Fibroblast of gingiva (primary cell): Measurements from ENCODE around the gene GRAMD1B.

Experiments used
- DNase-seq: peaks from one replicate; pipeline ENCODE4 v3.0.0-alpha.2; 2011; ENCODE audit warnings: low read depth

The GRAMD1B gene

DNA sequence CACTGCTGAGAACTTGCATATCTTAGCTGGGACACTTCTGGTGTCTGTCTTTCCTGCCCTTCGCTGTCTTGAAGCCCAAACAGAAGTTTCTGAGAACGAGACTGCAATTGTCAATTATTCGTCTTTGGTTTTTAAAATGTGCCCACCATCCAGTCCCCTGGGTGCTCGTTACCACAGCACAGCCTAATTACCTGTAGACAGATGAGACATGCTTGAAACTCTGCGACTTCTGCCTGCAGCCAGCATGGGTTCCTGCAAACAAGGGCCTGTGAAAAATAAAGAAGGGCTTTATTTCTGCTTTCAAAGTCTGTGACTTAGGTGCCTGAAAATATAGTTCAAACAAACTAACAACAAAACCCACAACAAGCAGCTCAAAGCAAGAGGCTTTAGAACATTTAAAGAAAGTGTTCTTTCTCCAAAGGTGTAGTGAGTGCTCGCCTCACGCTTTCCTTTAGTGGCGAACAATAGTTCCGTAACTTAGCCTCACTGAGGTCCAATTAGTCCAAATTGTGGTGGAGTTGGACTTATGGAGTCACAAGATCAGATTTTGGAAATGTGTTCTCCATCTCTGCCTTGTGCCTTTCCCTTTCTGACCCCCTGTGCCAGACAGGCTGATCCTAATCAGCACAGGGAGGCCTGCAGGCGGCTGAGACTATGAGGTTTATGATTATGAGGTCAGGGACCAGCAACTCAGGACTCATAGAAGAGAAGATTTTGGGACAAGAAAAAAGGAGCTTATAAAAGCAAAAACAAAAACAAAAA lies 20.4 kb upstream of the GRAMD1B start:
- DNase-seq, result no peak

DNA sequence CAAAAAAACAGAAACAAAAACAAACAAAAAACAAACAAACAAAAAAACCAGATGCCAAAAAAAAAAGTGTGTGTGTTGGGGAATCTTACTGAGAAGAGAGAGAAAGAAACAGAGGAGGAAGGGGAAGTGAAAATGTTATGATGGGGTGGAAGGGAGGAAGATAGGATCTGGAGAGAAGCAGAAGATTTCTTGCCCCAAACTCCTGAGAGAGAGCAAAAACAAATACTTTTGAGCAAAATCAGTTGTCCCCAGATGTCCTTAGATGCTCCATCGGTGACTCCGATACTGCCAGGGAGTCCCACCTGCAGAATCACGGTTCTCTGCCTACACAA lies 19.9 kb upstream of the GRAMD1B start:
- DNase-seq, result no peak

DNA sequence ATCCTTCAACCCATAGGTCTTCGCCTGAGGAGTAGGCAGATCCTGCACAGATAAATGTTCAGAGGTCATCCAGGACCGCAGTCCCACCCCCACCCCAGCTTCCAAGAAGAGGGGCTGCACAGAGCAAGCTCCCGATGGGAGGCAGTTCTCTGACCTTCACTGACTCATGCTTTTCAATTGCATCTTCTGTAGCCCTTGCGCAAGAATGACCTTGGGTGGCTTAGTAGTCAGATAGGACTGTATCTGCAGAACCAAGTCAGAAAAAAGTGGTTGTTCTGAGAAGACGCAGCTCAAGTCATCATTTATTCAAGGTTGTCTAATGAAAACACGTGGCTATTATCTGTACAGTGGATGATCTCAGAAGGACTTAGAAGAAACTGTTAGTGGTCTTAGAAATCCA lies 16.4 kb upstream of the GRAMD1B start:
- no peak for DNase-seq

DNA sequence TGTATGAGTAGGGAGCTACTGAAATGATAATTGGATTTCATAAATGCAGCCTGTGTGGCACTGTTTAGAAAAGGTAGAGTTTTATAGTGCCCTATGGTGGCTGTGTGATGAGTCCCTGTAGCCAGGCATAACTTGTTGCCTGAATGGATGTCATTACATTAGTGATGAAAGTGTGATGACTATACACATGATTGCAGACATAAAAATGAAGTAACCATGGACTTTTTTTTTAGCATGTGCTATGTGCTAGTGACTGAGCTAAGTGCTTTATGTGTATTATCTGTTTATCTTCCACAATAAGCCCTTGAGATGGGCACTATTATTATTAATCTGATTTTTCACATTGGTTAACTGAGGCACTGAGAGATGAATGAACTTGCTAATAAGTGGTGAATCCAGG lies 13.5 kb upstream of the GRAMD1B start:
- DNase-seq, result no peak

DNA sequence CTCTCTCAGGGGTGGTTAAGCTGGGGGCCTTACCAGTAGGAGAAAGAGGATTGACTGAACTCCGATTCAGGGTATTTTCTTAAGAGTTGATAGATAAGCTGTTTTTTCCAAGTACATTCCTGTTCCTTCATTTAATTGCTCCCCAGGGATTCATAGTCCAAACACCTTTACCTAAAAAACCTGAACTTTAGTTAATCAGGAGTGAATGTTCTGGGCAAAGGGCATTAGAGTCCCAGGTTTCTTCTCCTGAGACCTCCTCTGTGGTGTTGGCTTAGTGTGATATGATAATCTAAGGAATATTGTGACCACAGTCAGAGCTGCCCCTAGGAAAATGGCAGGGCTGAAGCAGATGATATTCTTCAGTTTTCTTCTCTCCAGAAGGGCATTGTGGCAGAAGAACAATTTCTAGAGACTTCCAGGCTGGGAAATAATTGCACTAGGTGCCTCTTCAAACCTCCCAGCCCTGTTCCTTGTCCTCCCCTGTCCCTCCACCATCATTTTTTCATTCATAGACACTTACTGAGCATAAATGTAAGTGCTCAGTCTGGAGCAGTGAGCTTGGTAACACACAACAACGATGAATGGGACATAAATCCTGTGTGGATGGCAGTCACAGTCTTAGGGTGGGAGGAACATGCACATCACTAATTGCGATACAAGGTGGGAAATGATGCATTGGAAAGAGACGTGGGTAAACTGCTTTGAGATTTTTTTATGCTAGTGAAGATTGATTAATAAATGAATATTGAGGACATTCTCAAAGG lies 11.5 kb upstream of the GRAMD1B start:
- DNase-seq, result no peak

DNA sequence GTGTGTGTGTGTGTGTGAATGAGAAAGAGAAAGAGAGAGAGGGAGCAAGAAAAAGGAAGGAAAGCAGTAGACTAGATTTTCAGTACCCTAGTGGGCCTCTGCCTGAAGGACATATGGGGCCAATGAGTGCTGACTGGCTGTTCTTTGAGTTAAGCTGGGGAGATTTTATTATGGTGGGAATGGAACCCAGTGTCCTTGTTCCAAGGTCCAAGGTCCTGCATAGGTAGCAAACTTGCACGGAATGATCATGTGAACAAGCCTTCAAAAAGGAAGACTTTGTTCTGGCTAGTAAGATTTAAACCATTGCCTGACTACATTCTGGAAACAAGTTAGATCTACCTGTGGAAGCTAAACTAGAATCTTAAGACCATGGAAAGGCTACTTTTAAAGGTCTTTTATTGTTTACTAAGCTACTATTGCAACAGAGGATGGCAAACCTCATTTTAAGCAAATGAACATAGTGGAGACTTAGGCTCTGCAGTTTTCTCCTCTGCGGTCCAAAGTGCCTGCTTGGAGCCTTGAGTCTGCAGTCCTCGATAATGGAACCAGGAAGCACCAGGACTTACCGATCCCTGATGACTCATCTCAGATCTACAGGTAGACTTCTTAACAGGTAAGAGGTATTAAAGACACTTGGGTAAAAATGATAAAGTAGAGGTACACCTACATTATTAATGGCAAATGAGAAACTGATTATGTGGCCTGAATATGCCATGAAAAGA lies 10.2 kb upstream of the GRAMD1B start:
- no peak for DNase-seq

DNA sequence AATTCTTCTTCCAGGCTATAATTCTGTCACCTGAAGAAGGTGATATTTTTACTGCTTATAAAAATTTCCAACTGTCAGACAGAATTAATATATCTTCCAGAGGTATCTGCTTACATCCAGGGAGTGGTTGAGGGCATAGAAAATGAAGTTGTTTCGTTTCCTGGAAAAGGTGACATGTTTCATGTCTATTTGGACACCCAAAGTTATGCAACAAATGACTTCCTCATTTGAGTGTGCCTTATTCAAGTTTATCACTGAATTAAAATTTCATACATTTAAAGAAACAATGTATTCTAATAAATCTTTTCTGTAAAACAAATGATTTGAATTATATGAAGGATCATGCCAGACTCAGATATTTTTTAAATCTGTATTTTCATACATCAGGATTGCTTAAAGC lies 8.5 kb upstream of the GRAMD1B start:
- DNase-seq, result no peak

DNA sequence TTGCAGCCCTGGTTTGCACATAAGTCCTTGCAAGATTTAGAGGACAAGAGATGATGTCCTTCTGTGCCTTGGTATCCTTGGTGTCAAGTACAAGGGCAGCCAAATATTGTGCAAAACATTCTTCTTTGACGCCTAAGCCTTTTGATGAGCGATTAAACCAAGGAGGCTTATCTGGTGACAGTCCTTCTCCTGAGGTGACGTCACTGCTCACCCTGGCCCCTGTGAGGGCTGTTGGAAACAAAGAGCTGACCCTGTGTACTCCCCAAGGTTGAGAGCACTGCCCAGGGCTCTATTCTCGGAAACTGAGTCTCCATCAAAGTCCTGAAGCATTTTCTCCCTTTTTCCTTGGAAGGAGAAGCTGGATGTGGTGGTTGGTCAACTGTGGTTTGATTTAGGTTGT lies 4.7 kb upstream of the GRAMD1B start:
- DNase-seq, result no peak

DNA sequence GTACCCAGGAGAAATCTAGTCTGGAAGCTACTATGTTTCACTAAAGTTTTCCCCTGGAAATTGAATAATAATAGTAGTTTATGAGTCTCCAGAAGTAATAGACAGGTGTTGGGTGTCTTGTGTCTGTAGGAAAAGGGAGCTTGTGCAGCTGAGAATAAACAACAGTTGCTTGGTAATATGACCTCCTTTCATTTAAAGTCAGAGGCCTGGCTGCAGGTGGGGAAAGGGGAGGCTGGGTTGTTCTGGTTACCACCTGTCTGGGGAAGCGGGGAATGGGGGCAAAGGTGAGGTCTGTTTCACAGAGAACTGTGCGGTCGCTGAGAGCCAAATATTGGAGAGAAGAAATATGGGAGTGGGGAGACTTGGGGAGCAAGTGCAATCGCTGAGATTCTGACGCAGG lies 3.3 kb upstream of the GRAMD1B start:
- DNase-seq, result no peak

DNA sequence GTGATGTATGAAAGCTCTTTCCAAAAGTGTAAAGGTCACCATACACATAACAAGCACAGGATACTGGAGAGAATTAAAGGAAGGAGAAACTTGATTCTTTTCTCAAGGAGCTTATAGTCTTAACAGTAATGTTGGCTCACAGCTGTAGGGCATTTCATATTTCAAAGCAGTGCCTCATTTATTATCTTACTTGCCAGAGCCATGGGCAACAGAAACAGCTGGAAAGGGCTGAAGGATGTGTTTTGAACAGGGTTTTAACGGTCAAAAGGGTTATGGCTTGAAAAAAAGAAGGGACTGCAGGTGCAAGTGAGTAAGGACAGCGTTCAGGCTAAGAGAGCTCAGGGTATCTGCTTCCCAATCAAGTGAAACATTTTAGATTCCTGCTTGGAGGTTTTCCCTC lies 2.7 kb upstream of the GRAMD1B start:
- DNase-seq, result no peak

DNA sequence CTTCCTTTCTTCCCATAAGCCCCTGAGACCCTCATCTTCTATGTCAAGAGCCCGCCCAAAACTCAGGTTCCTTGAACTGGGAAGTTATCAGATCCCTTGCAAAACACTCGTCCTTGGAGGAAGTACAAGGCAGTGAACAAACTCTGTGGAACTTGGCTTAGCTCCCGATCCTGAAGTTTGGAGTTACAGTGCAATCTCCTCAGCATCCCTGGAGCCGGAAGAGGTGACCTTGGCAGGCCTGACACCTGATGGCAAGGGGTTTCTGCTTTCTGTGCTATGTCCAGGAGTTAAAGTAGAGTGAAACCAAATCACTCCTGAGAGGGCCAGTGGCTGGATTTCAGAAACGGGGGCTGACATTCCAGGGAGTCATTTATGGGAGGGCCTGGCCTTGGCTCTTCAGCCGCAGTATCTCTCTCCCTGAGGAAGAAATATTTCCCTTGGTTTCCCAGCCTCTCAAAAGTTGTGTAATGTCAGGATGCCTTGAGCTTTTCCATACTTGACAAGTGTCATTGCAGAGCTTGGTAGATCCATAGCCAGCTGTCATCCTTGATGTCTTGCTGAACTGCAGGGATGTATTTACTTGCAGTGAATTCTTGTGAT lies 1.9 kb upstream of the GRAMD1B start:
- no peak for DNase-seq

DNA sequence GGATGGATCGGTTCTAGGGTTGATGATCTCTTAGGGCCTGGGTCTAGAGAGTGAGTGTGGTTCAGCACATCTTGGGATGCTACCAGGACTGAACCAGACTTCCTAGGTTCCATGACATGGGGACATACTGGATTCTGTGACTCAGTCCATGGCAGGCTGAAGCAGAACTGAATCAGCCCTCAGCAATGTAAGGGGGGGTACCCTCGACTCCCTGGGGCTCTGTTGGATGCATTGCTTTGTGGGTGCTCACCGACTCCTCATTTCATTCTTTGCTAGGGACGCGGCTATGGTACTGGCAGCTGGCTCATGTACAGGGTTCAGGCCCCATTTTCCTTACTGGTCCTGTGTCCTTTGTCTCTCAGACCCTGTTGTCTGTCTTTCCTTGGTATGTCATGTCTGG lies 733 bp upstream of the GRAMD1B start:
- DNase-seq, result no peak

DNA sequence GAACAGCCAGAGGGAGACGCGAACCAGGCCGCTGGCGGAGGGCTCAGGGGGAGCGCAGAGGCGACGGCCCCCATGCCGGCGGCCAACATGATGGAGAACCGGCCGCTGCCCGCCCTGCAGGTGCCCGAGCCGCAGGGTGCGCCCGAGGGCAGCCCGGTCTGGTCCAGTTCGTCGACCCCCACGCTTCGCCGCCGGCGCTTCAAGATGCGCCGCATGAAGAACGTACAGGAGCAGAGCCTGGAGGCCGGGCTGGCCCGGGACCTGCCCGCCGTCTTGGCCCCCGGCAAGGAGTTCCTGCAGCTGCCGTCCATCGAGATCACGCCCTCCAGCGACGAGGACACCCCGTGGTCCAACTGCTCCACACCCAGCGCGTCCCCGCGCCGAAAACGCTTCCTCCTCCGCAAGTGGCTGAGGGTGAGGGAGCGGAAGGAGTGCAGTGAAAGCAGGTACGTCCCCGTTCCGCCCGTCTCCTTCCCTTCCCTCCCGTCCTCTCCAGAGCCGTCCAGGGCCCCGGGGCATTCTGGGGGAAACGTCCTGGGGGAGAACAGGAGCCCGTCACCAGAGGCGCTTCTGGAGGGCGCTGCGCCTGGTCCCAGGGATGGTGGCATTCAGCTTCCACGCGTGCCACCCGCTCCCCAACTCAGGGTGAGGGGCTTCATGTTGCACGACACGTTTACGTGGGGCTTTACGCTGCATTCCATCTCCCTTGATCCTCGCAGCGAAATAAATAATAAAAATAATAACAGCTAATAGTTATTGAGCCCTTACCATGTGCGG lies 840 bp downstream of the GRAMD1B start:
- no peak for DNase-seq

DNA sequence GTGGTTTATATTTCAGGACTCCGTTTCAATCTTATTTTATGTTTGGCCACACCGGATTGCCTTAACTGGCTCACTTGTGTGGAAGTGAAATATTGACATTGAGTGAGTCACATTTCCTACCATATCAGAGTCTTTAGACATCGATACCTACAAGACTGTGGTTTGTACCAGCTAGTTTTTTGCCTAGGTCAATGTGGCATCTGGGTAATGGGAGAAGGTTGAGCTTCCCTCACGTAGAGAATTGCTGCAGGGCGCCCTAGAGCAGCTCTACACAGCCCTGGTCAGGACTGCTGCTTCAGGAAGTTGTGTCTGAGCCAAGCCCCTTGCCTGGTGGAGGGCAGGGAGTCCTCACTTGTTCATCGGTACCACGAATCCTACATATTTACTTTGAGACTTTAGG lies 1.6 kb downstream of the GRAMD1B start:
- DNase-seq, result no peak

DNA sequence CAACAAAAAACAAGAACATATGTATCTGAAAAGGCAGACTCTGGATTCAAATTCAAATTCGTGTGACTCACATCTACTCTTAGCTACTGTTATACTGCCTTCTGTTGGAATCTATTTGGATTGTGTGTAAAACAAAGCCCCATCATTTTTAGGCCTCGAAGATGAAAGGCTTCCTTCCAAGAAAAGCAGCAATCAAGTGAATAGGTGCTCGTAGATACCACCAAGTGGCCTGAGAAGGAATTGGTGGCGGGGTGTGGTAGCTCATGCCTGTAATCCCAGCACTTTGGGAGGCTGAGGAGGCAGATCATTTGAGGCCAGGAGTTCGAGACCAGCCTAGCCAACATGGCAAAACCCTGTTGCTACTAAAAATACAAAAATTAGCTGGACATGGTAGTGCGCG lies 4.2 kb downstream of the GRAMD1B start:
- no peak for DNase-seq

DNA sequence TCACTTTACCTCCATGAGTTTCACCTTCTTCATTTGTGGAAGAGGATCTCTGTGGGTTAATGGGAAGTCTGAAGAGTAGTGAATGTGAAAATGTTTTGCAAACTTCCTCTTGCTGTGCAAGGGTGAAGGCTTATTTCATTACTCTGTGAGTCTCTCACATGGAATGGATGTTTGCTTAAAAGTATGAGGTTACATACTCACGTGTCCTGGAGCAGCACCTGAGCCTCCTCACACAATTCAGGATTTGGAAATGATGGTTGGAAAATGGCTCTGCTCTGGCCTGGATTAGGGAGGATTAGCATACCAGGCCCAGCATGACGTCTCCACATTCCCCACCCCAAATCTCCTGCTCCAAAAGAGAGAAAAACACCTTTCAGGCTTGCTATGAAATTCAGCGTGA lies 4.8 kb downstream of the GRAMD1B start:
- no peak for DNase-seq

DNA sequence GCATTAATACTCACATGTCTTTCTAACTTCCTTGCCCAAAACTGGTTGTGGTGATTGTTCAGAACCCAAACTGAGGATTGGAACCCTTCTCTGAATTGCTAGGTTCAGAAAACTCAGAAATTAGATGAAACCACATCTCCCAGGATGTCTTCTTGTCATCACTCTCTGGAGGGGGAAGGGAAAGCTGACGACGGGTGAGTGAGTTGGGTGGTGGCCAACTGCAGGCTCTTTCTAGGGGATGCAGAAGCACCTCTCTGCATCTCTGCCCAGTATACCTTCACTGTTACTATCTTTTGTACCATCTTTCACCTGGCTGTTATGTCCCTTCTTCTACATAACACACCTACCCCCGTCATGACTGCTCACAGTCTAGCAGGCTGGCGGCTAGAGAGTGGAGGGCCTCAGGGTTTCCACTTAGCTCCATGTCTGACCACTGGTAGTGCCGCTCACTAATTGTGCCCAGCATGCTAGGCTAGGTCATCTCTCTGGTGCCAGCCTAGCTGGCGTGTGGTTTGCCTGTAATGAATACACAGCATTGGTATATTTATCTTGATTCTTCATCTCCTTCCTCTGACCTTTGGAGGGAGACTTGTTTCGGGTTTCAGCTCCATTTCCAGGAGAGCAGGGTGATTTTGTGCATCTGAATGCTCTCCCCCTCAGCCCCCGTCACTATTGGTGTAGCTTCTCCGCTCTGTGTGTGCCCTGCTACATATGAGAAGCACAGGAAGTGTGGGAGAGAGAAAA lies 7.3 kb downstream of the GRAMD1B start:
- DNase-seq, result no peak

DNA sequence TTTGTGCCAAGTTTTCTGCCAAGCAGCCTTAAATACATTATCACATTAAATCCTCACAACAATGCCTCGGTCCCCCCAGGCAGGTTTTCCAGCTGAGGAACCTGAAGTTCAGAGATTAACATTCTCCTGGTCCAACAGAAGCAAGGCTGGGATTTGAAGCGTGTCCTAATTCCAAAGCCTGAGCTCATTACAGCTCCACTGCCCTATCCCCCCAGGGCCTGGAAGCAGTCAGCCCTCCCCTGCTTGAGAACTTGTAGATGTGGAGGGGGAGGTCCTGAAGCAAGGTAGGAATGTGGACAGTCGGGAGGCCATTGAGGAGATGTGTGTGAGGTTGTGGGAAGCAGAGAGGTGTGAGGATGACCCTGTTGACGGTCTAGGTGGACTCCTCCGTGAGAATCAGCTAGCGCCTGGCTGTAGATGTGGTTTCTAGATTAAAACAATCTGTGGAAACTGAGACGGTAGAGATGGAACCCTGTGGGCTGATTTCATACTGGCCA lies 8.1 kb downstream of the GRAMD1B start:
- DNase-seq, result no peak

DNA sequence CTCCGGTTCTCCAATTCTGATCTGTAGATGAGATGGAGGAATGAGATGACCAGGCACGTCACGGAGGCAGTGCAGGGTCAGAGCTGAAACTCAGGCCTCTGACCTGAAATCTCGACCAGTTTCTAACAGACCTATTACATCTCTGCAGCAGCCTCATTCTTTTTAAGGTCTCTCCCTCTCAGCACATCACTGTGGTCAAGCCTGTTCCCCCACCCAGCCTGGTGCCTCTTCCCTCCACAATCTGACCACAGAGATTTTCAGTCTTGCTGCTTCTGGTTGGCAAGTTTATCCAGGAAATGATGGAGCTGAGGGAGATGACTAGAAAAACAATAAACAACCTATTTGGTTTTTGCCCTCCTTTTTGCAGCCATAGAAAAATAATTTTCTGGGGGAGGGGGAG lies 9.5 kb downstream of the GRAMD1B start:
- no peak for DNase-seq

DNA sequence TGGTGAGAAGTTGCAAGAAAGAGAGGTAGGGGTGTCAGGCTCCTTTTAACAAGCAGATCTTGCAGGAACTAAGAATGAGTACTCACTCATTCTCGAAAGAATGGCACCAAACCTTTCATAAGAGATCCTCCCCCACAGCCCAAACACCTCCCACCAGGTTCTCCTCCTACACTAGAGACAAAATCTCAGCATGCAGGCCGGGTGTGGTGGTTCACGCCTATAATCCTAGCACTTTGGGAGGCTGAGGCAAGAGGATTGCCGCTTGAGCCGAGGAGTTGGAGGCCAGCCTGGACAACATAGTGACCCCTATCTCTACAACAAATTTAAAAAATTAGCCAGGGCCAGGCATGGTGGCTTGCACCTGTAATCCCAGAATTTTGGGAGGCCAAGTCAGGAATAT lies 11.1 kb downstream of the GRAMD1B start:
- no peak for DNase-seq
